GM19468 (cell line): ENCODE results near the gene CCDC181.

Experiments
- ATAC-seq: cut with Tn5 transposase; IDR thresholded peaks from one replicate; pipeline ENCODE4 v1.9.1; 2021; ENCODE audit warnings: mild to moderate bottlenecking, moderate library complexity, moderate number of reproducible peaks; ENCODE audit not compliant: unreplicated experiment; ENCODE audit errors: extremely low read depth

The CCDC181 gene

GRCh38 chr1:169427081-169427641 is at the start of gene CCDC181:
Gene CCDC181 (minus strand): TSS chr1:169427474. CDS start chr1:169424927, 2,547 bp downstream.
- no peak for ATAC-seq

DNA sequence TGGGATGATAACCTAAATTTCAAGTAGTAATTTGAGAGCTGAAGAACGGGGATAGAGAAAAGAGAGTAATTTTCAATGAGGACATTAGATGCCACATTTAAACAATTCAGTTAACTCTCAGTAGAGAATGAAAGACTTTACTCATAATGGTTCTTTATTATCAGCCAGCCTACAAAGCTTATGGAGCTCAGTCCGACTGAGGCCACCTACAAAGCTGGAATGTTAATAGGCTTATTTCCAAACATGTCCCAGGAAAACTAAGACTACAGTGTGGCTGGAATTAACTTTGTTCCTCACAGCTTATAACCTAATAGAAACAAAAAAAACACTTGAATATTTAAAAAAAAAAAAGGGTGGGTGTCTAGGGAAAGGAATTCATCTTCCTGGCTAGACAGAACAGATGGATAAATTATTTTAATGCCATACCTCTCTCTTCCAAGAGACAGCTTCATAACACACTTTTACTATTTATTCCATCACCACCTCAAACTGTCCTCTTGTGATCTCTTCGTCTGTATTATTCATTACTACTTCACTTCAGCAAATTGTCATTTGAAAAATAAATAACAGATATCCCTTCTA is 48.6 kb upstream of the CCDC181 start:
- no peak for ATAC-seq

- ATAC-seq, result no peak
These were observed 47.2 kb upstream of the CCDC181 start for GRCh38 chr1:169474302-169474995.

DNA sequence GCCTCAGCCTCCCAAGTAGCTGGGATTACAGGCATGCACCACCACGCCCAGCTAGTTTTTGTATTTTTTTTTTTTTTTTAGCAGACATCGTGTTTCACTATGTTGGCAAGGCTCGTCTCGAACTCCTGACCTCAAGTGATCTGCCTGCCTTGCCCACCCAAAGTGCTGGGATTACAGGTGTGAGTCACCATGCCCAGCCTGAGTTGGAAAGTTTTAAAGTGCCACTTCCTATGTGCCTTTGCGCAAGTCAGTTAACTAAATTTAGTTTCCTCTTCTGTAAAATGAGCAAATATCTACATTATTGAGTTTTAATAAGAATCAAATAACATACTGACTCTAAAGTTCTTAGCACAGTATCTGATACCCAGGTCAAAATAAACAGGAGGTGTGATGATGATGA is 46.1 kb upstream of the CCDC181 start:
- ATAC-seq, result no peak

- ATAC-seq, result no peak
These were observed 45.5 kb upstream of the CCDC181 start for GRCh38 chr1:169472738-169473137.

DNA sequence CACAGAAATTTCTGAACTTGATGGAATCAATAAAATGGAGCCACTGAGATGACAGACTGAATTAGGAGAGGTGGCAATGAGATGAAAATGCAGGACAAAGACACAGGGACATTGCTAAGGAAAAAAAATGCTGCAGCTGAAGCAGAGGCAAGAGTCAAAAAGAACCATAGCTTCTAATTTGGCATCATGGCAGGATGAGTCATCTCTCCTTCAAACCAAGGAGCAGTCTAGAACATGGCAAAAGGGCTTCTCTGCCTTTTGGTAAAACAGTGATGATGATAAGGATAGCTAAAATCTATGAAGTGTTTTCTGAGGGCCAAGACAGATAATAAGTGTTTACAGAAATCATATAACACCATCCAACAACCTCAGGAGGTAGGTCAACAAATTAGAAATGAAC is 41.7 kb upstream of the CCDC181 start:
- no peak for ATAC-seq

- ATAC-seq, result no peak
These were observed 39.3 kb upstream of the CCDC181 start for GRCh38 chr1:169466259-169467230.

GRCh38 chr1:169465281-169465680 is 38.0 kb upstream of the CCDC181 start:
- no peak for ATAC-seq

GRCh38 chr1:169462385-169462784 is 35.1 kb upstream of the CCDC181 start:
- ATAC-seq, result no peak

DNA sequence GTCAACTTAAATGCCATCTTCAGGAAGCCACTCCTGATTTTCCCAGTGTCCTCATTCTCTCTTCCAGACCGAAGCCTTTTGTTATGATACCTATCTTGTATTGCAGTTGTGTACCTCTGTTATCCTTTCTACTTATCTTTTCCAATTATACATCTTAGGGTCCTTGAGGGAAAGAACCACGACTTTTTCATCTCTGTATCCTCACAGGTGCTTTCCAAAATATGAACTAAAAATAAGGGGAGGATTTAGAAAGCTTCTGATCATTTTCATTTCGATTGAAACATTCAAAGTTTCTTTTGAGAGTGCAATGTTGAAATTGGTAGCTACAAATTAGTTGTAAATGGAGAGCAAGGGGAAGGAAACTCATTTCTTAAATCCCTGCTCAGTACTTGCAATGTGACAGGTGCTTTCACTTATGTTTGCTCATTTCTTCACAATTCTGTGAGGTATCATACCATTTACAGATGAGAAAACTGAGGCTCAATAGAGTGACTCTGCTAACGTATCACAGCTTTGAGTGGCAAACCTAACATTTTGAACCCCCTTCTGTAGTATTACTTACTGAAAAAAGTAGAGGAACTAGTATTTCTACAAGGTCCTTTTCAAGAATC is 34.2 kb upstream of the CCDC181 start:
- no peak for ATAC-seq

GRCh38 chr1:169460191-169460833 is 33.0 kb upstream of the CCDC181 start:
- ATAC-seq, result no peak

DNA sequence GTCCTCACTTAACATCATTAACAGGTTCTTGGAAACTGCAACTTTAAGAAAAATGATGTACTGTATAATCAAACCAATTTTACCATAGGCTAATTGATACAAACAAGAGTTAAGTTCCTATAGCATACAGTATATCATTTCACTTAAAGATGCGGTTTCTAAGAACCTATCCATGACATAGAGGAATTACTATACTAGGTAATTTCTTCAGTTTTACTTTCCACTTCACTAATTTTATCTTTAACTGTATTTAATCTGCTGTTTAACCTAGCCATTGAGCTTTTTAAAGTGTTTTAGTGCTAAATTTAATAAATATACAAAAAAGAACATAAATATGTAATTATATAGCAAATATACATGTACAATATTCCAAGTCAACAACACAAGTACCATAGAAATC is 30.2 kb upstream of the CCDC181 start:
- no peak for ATAC-seq

GRCh38 chr1:169456029-169456428 is 28.8 kb upstream of the CCDC181 start:
- ATAC-seq, result no peak

- no peak for ATAC-seq
These were observed 25.6 kb upstream of the CCDC181 start for GRCh38 chr1:169452921-169453320.

- no peak for ATAC-seq
These were observed 24.0 kb upstream of the CCDC181 start for GRCh38 chr1:169451218-169451824.

DNA sequence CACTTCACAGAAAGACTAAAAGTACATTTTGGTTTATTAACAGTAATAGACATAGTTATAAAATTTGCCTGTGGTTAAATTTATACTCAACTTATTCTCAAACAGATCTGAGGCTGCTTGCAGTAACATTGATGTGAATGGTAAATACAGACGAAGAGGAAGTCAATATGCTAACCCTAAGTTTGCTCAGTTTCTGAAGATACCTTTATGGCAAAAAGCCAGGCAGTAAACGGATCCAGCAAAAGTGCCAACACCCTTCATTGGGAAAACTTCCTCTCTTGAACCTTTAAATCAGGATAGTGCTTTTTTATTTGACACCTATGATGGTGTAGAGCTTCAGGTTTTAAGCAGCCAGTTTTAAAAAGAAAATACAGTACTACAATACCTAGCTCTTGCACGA is 16.6 kb upstream of the CCDC181 start:
- ATAC-seq, result no peak

DNA sequence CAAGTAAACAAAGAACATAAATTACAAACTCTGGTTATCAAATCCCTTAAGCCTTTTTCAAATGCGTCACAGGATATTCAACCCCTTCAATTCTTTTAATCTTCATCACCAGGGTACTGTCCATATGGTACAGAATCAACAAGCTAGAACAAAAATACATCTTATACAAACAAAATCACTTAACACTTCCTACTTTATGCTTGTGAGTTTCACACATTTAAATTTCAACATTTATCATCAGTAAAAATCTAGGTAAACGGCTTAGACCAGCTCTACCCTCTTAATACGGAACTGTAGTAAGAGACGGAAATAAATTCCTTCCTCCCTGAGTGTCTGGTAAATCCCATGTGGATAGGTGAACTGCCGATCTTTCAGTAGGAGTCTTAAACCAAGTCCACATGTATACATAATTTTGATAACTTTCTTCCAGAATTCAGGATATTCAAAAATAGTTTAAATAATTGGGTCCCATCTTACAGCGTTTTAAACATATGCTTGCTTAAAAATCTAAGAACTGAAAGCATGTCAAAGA is 1.0 kb downstream of the CCDC181 start:
- no peak for ATAC-seq

GRCh38 chr1:169421309-169421708 is 6.0 kb downstream of the CCDC181 start:
- no peak for ATAC-seq

- ATAC-seq, result no peak
These were observed 12.3 kb downstream of the CCDC181 start for GRCh38 chr1:169414952-169415351.
